ENCODE measurements around the gene PPFIA4.

DNA sequence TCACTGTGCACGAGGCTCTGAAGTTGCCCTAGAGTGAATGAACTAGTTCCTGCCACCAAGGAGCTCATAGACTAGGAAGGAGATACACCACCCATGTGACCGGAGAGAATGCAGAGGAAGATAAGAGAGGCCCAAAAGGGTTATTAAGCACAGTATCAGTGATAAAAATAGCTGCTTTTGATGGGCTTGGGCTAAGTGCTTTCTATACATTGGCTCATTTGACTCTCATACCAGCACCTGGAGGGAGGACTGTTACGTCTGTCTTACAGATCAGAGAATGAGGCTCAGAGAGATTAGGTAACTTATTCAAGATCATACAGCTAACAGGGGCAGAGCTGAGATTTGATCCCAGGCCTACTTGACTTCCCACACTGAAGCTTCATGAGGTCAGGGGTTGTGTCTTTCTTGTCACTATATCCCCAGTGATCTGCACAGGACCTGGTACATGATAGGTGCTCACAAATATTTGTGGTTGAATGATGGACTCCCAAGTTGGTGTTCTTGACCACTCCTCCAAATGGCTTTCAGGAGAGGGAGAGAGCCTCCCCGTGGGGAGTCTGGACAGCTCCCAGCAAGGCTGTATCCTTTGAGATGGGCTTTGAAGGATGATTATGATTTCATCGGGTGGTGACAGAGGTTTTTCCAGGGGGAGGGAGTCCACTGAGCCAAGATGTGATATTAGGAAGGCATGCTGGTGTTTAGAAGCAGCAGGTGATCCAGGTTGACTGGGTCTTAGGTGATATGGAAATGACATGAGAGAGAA, 14.4 kb downstream of the PPFIA4 start:
- TF ChIP-seq, protein P1, sequence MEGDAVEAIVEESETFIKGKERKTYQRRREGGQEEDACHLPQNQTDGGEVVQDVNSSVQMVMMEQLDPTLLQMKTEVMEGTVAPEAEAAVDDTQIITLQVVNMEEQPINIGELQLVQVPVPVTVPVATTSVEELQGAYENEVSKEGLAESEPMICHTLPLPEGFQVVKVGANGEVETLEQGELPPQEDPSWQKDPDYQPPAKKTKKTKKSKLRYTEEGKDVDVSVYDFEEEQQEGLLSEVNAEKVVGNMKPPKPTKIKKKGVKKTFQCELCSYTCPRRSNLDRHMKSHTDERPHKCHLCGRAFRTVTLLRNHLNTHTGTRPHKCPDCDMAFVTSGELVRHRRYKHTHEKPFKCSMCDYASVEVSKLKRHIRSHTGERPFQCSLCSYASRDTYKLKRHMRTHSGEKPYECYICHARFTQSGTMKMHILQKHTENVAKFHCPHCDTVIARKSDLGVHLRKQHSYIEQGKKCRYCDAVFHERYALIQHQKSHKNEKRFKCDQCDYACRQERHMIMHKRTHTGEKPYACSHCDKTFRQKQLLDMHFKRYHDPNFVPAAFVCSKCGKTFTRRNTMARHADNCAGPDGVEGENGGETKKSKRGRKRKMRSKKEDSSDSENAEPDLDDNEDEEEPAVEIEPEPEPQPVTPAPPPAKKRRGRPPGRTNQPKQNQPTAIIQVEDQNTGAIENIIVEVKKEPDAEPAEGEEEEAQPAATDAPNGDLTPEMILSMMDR (IDR thresholded peaks at IDR 0.05), result no peak
- TF ChIP-seq MYBL2 (CRISPR knock-in tag; IDR thresholded peaks at IDR 0.05), result no peak
- TF ChIP-seq, protein P2, sequence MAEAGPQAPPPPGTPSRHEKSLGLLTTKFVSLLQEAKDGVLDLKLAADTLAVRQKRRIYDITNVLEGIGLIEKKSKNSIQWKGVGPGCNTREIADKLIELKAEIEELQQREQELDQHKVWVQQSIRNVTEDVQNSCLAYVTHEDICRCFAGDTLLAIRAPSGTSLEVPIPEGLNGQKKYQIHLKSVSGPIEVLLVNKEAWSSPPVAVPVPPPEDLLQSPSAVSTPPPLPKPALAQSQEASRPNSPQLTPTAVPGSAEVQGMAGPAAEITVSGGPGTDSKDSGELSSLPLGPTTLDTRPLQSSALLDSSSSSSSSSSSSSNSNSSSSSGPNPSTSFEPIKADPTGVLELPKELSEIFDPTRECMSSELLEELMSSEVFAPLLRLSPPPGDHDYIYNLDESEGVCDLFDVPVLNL (CRISPR knock-in tag; IDR thresholded peaks at IDR 0.05; ENCODE audit: borderline replicate concordance, low read depth), result no peak
- TF ChIP-seq CBFB (CRISPR knock-in tag; IDR thresholded peaks at IDR 0.05; ENCODE audit: low read depth), result no peak
- no peak for TF ChIP-seq IRF2 (CRISPR knock-in tag; IDR thresholded peaks at IDR 0.05; ENCODE audit: borderline replicate concordance, low read depth)
